Urinary bladder (tissue), 4 donors: ENCODE results near the gene ANAPC4. TPM values are rescaled to one million over a fixed set of nuclear protein-coding genes. Genes with fewer than 3 reads are reported as not detected.

Source experiments
- DNase-seq: peaks from one replicate; pipeline ENCODE4 v3.0.0-alpha.2; 2015; ENCODE audit errors: extremely low spot score
- H3K27ac ChIP-seq: one replicate; pipeline ENCODE4 v1.5.1; 2013; ENCODE audit warnings: low read depth, mild to moderate bottlenecking, moderate library complexity
- H3K36me3 ChIP-seq: one replicate; pipeline ENCODE4 v1.6.1; 2013; ENCODE audit warnings: mild to moderate bottlenecking, moderate library complexity; ENCODE audit not compliant: insufficient read depth
- H3K4me1 ChIP-seq: one replicate; pipeline ENCODE4 v1.6.1; 2013; ENCODE audit warnings: mild to moderate bottlenecking, moderate library complexity; ENCODE audit not compliant: insufficient read depth
- H3K4me3 ChIP-seq: one replicate; pipeline ENCODE4 v1.5.1; 2013; ENCODE audit warnings: low read depth, low read length
- WGBS: extraction: QIAGEN DNeasy Blood & Tissue Kit; methylation state at CpG from one replicate; pipeline ENCODE4 v1.1.7; 2013; 5-methylcytosine and 5-hydroxymethylcytosine counted together
- polyA plus RNA-seq: library from polyadenylated mRNA; stranded (reverse); fragments of 200-250 nt; gene quantifications from one replicate; pipeline ENCODE4 v1.2.3, GENCODE V29; 2013
- total RNA-seq: library from RNA; depleted of rRNA; stranded (reverse); fragments of >200 nt; gene quantifications from one replicate; pipeline ENCODE4 v1.2.3, GENCODE V29; 2014
- donor health status: healthy with polysubstance abuse.
- donor health status: healthy.

The ANAPC4 gene
- total and polyA plus RNA-seq, 2 donors = 20.9 to 70.8 TPM

DNA sequence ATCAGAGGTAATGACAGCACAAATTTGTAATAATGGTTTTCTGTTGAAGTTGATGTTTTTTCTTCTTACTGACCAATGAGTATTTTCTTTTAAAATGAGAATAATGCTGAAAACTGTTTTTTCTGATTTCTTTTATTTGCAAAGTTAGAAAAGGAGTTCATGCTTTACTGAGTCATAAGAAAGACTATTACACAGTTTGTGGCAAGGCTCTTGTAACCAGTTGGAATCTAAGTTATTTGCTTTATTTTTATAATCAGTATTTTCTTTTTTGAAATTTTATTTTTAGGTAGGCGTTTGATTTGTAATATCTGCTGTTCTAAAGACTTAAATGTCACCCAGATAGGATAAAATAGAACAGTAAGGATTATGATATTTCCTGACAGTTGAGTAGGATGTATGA lies 25.5 kb downstream of the ANAPC4 start:
- H3K36me3 ChIP-seq = peaks cover 4% of the 10 kb centered on the region
- DNase-seq = no peak
- no peak overlapping the region for H3K4me3 ChIP-seq
- H3K27ac ChIP-seq = no peak overlapping the region
- H3K4me1 ChIP-seq = no peaks in the 10 kb centered on the region
- 92% methylated on average over 1 of the region's 1 CpG for WGBS

DNA sequence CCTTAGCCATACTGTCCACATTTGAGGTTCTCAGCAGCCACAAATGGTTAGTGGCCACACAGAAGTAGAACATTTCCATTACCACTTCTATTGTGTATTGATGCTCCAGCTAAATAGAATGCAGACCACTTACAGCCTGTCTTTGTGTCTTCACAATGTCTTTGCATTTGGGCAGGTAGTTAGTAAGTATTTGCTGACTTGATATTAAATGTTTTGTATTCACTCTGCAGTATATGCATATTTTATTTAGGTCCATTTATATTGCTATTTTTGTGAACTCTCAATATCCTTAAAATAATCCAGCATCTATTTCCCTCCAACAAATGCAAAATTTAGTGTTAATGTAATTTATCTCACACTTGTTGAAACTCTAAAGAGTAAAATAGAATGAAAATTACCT lies 26.6 kb downstream of the ANAPC4 start:
- no peak overlapping the region for H3K4me3 ChIP-seq
- H3K4me1 ChIP-seq = no peaks in the 10 kb centered on the region
- peaks cover 4% of the 10 kb centered on the region for H3K36me3 ChIP-seq
- no peak for DNase-seq
- no peak overlapping the region for H3K27ac ChIP-seq

DNA sequence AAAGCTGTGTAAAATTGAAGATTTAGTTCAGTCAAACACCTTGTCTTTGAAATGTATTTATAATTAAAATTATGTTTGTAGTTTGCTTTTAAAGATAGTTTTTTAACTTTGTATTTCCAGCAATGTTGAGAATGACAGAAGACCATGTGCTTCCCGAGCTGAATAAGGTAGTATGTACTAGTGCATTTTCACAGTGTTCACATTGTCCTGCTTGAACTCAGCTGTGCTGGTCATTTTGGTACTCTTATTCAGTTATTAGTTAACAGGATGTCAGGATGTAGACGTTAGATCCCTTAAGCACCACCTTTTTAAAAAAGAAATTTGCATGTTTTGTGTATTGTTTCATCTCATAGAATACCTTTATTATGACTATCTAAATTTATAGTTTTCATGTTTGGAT lies 28.4 kb downstream of the ANAPC4 start:
- H3K36me3 ChIP-seq = peaks cover 4% of the 10 kb centered on the region
- no peaks in the 10 kb centered on the region for H3K4me1 ChIP-seq
- no peak overlapping the region for H3K27ac ChIP-seq
- no peak for DNase-seq
- WGBS = 75% methylated on average over 2 of the region's 2 CpGs
- no peak overlapping the region for H3K4me3 ChIP-seq

DNA sequence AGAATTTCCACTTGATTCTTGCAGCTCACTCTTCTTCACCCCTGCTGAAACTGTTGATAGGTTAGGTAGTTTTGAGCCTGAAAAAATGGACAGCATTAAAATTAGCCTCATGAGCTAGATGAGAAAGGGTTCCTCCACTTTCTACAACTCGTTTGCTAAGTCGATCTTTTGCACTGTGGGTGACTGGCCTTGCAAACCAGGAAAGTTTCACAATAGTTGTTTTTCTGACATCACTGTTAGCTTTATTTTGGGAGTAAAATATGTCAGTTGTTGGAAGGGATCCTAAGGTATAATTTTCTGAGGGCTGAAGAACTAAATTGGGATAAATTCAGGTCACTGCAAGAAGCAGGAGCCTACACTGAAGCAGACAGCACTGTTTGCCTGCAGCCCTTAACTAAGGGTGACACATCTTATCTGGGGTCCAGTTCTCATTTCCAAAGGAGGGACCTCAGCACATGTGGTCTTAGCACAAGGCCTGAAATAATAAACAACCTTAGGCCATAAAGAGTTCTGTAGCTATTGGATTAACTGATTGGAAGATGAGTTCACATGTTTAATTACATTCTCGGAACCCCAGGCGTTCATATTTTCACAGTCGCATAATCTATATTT lies 29.1 kb downstream of the ANAPC4 start:
- H3K4me3 ChIP-seq = no peak overlapping the region
- peaks cover 8% of the 10 kb centered on the region for H3K36me3 ChIP-seq
- no peaks in the 10 kb centered on the region for H3K4me1 ChIP-seq
- DNase-seq = no peak
- no peak overlapping the region for H3K27ac ChIP-seq
- 78% methylated on average over 5 of the region's 5 CpGs for WGBS

DNA sequence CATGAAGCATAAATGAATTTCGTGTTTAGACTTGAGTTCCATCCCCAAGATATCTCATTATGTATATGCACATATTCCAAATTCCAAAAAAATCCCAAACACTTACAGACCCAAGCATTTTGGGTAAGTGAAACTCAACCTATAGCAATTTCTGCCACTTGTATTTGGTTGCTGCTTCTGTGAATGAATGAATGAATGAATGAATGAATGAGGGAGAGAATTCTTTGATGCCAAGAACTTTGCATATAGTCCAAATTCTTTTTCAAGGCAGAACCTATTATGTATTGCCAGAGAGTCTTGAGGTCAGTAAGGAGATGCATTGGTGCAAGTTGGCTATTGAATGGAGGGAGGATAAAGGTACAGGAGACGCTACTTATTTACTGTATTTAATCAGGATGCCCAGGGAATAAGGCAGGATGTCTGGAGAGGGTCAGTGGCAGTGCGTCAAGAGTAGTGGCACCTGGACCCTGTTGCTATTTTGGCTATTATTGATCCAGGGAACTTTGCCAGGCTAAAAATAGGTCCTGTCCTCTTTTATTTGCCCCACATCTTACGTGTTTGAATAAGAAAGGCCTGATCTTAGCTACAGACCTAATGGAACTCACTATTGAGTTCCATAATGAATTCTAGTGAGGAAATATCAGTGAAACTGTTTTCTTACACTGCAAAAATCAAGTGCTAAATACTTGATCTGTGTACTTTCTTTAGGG lies 33.9 kb downstream of the ANAPC4 start:
- DNase-seq = no peak

DNA sequence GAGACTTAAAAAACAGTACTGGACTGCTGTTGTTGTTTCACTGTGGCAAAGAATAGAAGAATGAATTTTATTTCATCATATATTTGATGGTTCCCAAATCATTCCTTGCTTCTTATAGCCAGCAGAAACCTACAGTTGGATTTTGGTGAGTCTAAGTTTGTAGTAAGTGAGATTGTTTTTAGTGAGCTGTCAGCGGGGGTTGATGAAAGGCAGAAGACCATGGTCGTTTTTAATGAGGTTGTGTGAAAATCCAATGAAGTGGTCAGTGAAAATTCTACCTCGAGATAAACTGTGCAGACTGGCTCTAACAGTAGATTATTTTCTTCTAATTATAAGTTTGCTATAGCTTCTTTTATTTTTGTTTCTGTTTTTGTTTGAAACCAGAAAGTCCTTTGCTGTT lies 36.2 kb downstream of the ANAPC4 start:
- no peak overlapping the region for H3K4me3 ChIP-seq
- DNase-seq = no peak
- peaks cover 12% of the 10 kb centered on the region for H3K36me3 ChIP-seq
- H3K4me1 ChIP-seq = no peaks in the 10 kb centered on the region
- WGBS = 34% methylated on average over 3 of the region's 3 CpGs
- H3K27ac ChIP-seq = no peak overlapping the region

More for the DNA sequence above, 33.9 kb downstream of the ANAPC4 start:
- Histone ChIP-seq H3K27ac (no peak overlapping the region), H3K4me3 (no peak overlapping the region), H3K36me3 (peaks cover 14% of the 10 kb centered on the region), H3K4me1 (no peaks in the 10 kb centered on the region)
- WGBS = 92% methylated on average over 4 of the region's 4 CpGs

DNA sequence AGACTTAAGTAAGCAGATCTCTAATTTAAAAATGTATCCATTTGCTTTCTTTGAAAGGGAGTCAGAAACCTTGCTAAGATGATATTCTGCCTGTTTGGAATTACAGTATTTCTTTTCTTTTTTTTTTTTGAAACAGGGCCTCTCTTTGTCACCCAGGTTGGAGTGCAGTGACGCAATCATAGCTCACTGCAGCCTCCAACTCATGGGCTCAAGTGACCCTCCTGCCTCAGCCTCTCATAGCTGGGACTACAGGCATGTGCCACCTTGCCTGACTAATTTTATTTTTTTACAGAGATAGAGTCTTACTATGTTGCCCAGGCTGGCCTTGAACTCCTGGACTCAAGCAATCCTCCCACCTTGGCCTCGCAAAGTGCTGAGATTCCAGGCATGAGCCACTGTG lies 40.0 kb downstream of the ANAPC4 start:
- 99% methylated on average over 2 of the region's 2 CpGs for WGBS
- Histone ChIP-seq H3K4me1 (no peaks in the 10 kb centered on the region), H3K27ac (no peak overlapping the region), H3K36me3 (peaks cover 5% of the 10 kb centered on the region), H3K4me3 (no peak overlapping the region)
- DNase-seq = no peak

DNA sequence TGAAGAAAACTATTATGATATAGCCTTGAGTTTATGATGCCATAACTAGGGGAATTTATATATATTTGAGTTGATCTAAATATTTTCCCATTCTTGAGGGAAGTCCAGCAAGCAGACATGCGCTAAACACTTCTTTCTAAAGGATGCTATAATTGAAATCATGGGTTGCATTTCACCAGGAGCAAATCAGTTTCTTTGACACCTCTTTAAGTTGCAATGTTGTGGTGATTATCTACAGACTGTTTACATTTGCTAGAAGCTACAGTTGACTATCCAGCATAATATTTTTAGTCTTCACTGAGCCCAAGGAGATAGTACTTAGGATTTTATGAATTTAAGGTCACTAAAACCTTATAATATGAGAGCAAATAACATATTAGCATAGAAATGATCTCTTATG lies 43.9 kb downstream of the ANAPC4 start:
- no peak overlapping the region for H3K4me3 ChIP-seq
- no peak for DNase-seq
- 95% methylated on average over 1 of the region's 1 CpG for WGBS
- H3K36me3 ChIP-seq = peaks cover 2% of the 10 kb centered on the region
- no peak overlapping the region for H3K27ac ChIP-seq
- no peaks in the 10 kb centered on the region for H3K4me1 ChIP-seq

DNA sequence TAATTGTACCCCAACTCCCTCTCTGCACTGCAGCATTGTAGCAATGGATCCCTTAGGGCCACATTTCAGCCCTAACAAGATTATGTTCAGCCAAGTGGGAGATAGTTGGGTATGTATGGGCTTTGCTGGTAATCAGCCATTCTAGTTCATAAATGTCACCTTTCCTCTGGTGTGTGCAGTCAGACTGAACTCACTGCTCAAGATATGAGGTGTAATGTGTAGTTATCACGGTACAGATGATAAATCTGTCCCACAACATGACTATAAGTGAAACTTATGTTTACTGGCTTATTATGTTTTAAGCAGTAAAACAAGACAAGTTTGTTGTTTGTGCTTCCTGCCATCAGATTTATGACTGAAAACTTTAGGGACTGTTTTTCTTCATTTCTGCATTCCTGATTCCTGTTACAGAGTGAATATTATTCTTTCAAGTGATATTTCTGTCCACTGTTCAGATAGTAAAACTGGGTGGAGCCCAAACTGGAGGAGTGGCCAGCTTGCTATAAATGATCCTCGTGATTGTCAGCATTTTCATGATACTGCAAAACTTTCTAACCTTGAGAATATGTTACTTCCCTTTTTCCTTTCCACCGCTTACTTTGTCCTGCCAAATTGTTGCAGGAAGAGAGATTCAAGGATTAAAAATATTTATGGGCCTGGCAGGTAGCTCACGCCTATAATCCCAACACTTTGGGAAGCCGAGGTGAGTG lies 44.9 kb downstream of the ANAPC4 start:
- Histone ChIP-seq H3K4me1 (no peaks in the 10 kb centered on the region), H3K27ac (no peak overlapping the region), H3K4me3 (no peak overlapping the region), H3K36me3 (peaks cover 2% of the 10 kb centered on the region)
- no peak for DNase-seq
- 61% methylated on average over 5 of the region's 5 CpGs for WGBS

DNA sequence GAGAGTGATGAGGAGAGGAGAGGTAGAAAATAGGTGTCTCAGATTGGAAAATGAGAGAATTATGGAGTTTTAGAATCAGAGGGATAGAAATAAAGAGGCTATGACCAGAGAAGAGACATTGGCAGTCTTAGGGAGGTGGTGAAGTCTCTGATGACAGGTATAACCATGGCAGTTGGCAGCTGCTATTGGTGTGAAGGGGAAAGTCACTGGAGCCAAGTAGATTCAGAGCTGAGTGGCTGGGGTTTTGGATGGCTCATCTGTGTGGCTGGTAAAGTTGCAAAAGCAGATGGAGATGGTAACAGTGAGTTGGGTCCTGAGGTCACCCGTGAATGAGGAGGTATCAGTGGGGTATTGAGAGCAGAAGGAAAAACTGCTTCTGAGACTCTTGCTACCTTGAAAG lies 46.5 kb downstream of the ANAPC4 start:
- H3K4me3 ChIP-seq = no peak overlapping the region
- H3K27ac ChIP-seq = no peak overlapping the region
- no peaks in the 10 kb centered on the region for H3K4me1 ChIP-seq
- DNase-seq = no peak
- H3K36me3 ChIP-seq = peaks cover 2% of the 10 kb centered on the region
- WGBS = 93% methylated on average over 1 of the region's 1 CpG

DNA sequence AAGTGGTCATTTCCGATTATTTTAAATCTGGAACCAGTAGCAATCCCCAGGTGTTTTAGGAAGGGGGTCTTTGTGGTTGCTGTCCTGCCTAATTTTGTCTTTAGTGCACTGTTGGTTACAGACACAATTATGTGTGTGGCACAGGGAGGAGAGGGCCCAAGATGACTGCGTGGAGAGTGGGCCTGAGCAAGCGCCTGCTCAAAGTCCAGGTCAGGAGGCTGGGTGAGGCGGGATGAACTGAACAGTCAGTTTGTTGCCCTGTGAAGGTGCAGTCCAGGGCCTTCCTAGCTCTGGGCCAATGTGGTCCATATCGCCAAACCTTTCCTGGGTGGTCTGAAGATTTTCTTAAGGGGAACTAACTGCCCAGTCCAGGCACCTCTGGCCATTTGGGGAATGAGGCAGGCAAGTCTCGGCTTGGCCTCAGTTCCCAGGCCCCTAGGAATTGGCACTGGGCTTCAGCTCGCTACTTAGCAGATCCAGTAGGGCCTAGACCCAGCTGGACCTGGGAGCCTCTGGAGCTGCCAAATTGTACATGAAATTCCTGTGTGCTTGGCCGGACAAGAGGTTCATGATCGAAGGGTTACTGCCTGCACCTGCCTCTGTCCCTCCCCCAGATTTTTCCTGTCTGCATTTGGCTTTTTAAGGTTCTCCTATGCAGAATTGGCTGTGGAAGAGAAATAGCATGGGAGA lies 47.6 kb downstream of the ANAPC4 start:
- WGBS = 69% methylated on average over 9 of the region's 9 CpGs
- H3K27ac ChIP-seq = no peak overlapping the region
- no peak overlapping the region for H3K4me3 ChIP-seq
- H3K4me1 ChIP-seq = no peaks in the 10 kb centered on the region
- DNase-seq = no peak
- H3K36me3 ChIP-seq = no peaks in the 10 kb centered on the region

DNA sequence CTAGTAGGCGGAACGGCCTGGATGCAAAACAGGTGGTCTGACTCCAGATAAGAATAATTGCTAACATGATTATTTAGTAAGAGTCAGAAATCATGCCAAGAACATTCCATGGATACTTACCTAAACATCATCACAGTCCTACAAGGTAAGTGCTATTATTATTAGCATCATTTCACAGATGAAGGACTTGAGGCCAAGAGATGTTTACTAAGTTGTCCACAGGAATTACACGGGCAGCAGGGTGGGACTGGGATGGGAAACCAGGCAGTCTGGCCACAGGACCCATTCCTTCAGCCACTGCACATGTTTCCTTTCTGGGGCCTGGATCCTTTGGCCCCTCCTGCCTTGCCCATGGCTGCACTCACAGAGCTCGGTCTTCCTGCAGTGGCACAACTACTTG lies 48.3 kb downstream of the ANAPC4 start:
- H3K27ac ChIP-seq = no peak overlapping the region
- no peaks in the 10 kb centered on the region for H3K4me1 ChIP-seq
- H3K36me3 ChIP-seq = no peaks in the 10 kb centered on the region
- 43% methylated on average over 4 of the region's 4 CpGs for WGBS
- DNase-seq = no peak
- H3K4me3 ChIP-seq = no peak overlapping the region

DNA sequence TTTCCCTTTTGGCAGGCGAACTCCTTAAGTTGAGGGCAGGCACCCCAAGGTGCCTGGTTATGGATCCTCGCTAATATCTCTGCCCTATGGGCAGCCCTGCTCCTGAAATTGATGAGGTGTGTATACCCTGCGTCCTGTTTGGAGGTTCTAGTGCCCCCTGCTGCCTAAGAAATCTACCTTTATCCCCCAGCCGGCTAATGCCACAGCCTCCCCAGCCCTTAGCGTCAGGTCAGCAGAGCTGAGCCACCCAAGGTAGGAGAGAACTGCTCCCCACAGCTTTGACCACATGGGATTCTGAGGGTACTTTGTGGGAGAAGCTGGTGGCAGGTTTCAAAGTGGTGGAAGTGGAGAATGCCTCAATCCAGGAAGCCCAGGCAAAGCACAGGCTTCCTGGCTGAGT lies 50.8 kb downstream of the ANAPC4 start:
- Histone ChIP-seq H3K36me3 (no peaks in the 10 kb centered on the region), H3K27ac (no peak overlapping the region), H3K4me1 (no peaks in the 10 kb centered on the region), H3K4me3 (no peak overlapping the region)
- DNase-seq = no peak
- 89% methylated on average over 5 of the region's 5 CpGs for WGBS

DNA sequence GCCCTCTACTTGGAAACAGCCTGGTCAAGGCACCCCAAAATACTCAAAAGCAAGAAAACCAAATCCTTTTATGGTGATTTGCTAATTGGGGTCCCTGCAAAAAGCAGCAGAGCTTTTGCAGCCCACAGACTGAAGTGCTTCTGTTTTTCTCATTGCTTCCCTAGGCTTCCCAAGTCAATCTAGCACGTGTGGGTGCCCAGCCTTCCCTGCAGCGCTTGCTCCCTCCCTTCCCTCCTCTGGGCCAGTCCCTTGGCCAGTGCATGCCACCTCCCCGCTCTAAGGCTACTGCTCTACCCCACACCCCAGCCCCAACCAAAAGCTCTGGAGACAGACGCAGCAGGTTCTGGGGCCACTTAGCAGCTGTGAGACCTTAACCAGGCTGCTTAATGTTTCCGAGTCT lies 53.6 kb downstream of the ANAPC4 start:
- Histone ChIP-seq H3K36me3 (no peaks in the 10 kb centered on the region), H3K4me1 (no peaks in the 10 kb centered on the region), H3K27ac (no peak overlapping the region), H3K4me3 (no peak overlapping the region)
- 77% methylated on average over 5 of the region's 5 CpGs for WGBS
- DNase-seq = no peak
